GM23338 (cell line): ENCODE measurements around the gene TESK2. TPM values are rescaled to one million over a fixed set of nuclear protein-coding genes. Genes with fewer than 3 reads are reported as not detected.

Source experiments
- ATAC-seq: fragments of 200-7000 bp; cut with Tn5 transposase; 3 replicates; pipeline ENCODE4 v1.9.1; 2020
- DNase-seq: peaks from one replicate; pipeline ENCODE4 v3.0.0-alpha.2; 2015; ENCODE audit warnings: low spot score
- H2AFZ ChIP-seq: fragments of 200-600 bp; sonication (generic); 2 replicates; pipeline ENCODE4 v1.8.0; 2016; ENCODE audit warnings: antibody characterized with exemption, mild to moderate bottlenecking, moderate library complexity
- H3F3A ChIP-seq: fragments of 200-600 bp; sonication (generic); replicated peaks from 2 replicates; pipeline ENCODE4 v1.8.0; 2017; ENCODE audit warnings: antibody characterized with exemption, mixed run types, low read depth
- H3K27ac ChIP-seq: fragments of 200-600 bp; sonication (generic); 2 replicates; pipeline ENCODE4 v1.6.1; 2016; ENCODE audit warnings: low read depth
- H3K27me3 ChIP-seq: fragments of 200-600 bp; sonication (generic); 2 replicates; pipeline ENCODE4 v1.8.0; 2016; ENCODE audit warnings: mild to moderate bottlenecking, mixed run types, moderate library complexity; ENCODE audit not compliant: insufficient read depth
- H3K36me3 ChIP-seq: fragments of 200-600 bp; sonication (generic); 2 replicates; pipeline ENCODE4 v1.8.0; 2016; ENCODE audit warnings: mild to moderate bottlenecking; ENCODE audit not compliant: insufficient read depth
- H3K4me1 ChIP-seq: fragments of 200-600 bp; sonication (generic); 2 replicates; pipeline ENCODE4 v1.8.0; 2016; ENCODE audit warnings: mild to moderate bottlenecking, moderate library complexity; ENCODE audit not compliant: insufficient read depth
- H3K4me2 ChIP-seq: fragments of 200-600 bp; sonication (generic); 2 replicates; pipeline ENCODE4 v1.7.1; 2017; ENCODE audit warnings: mixed run types
- H3K4me3 ChIP-seq: fragments of 200-600 bp; sonication (generic); 2 replicates; pipeline ENCODE4 v1.6.1; 2016; ENCODE audit warnings: mixed run types
- H3K79me2 ChIP-seq: fragments of 200-600 bp; sonication (generic); replicated peaks from 2 replicates; pipeline ENCODE4 v1.8.0; 2017; ENCODE audit warnings: mild to moderate bottlenecking; ENCODE audit not compliant: insufficient read depth
- H3K9me2 ChIP-seq: fragments of 200-600 bp; sonication (generic); 2 replicates; pipeline ENCODE4 v1.8.0; 2017; ENCODE audit not compliant: insufficient read depth
- H4K20me1 ChIP-seq: fragments of 200-600 bp; sonication (generic); replicated peaks from 2 replicates; pipeline ENCODE4 v1.8.0; 2017; ENCODE audit warnings: mild to moderate bottlenecking; ENCODE audit not compliant: insufficient read depth
- H3K27ac Mint-ChIP-seq: 2 replicates; pipeline ENCODE4 v1.8.0; 2020; ENCODE audit warnings: inconsistent platforms, mild to moderate bottlenecking, moderate library complexity, mixed read lengths
- H3K27me3 Mint-ChIP-seq: 3 replicates; pipeline ENCODE4 v1.8.0; 2022; ENCODE audit warnings: low read depth, mild to moderate bottlenecking, moderate library complexity, mixed read lengths, inconsistent platforms; ENCODE audit not compliant: insufficient read depth, poor library complexity
- H3K36me3 Mint-ChIP-seq: 3 replicates; pipeline ENCODE4 v1.8.0; 2021; ENCODE audit warnings: low read depth, mild to moderate bottlenecking, inconsistent platforms, moderate library complexity, mixed read lengths
- H3K4me1 Mint-ChIP-seq: 3 replicates; pipeline ENCODE4 v1.8.0; 2020; ENCODE audit warnings: mild to moderate bottlenecking, inconsistent platforms, mixed read lengths
- H3K4me3 Mint-ChIP-seq: 3 replicates; pipeline ENCODE4 v1.8.0; 2021; ENCODE audit warnings: moderate library complexity, mild to moderate bottlenecking, inconsistent platforms, mixed read lengths
- H3K9me3 Mint-ChIP-seq: 3 replicates; pipeline ENCODE4 v1.8.0; 2020; ENCODE audit warnings: moderate library complexity, mild to moderate bottlenecking, inconsistent platforms, mixed read lengths
- EZH2phosphoT487 ChIP-seq: fragments of 200-600 bp; sonication (generic); IDR thresholded peaks from one replicate; pipeline ENCODE4 v1.8.1; 2018; ENCODE audit warnings: antibody characterized with exemption; ENCODE audit not compliant: unreplicated experiment
- STAT1 ChIP-seq: IDR thresholded peaks from one replicate; pipeline ENCODE4 v1.6.1; 2016; ENCODE audit warnings: antibody characterized with exemption; ENCODE audit not compliant: unreplicated experiment
- ZNF114 ChIP-seq: fragments of 250-450 bp; sonication (Bioruptor Pico); IDR thresholded peaks from 2 replicates; pipeline ENCODE4 v1.5.0; 2020; ENCODE audit warnings: mild to moderate bottlenecking, moderate library complexity
- ZNF462 ChIP-seq: fragments of 250-450 bp; sonication (Bioruptor Pico); IDR thresholded peaks from 2 replicates; pipeline ENCODE4 v1.5.0; 2020; ENCODE audit warnings: mild to moderate bottlenecking, moderate library complexity
- polyA plus RNA-seq: library from polyadenylated mRNA; unstranded; fragments of >200 nt; fragmentation: Nextera tagmentation; extraction: Ambion mirVana; gene quantifications from 2 replicates; pipeline ENCODE4 v1.2.1, GENCODE V29; 2016
- total RNA-seq: library from RNA; depleted of rRNA; stranded (reverse); fragments of >200 nt; shearing (Covaris generic); gene quantifications from 2 replicates; pipeline ENCODE4 v1.2.3, GENCODE V29; 2014
- TF ChIP-seq, protein P1 (sequence below): IDR thresholded peaks from 2 replicates; pipeline ENCODE4 v1.6.1; 2016; ENCODE audit warnings: antibody characterized with exemption

TESK2 gene
- total and polyA plus RNA-seq, 2 experiments from 2014 or later = 5.2 to 14.0 TPM

DNA sequence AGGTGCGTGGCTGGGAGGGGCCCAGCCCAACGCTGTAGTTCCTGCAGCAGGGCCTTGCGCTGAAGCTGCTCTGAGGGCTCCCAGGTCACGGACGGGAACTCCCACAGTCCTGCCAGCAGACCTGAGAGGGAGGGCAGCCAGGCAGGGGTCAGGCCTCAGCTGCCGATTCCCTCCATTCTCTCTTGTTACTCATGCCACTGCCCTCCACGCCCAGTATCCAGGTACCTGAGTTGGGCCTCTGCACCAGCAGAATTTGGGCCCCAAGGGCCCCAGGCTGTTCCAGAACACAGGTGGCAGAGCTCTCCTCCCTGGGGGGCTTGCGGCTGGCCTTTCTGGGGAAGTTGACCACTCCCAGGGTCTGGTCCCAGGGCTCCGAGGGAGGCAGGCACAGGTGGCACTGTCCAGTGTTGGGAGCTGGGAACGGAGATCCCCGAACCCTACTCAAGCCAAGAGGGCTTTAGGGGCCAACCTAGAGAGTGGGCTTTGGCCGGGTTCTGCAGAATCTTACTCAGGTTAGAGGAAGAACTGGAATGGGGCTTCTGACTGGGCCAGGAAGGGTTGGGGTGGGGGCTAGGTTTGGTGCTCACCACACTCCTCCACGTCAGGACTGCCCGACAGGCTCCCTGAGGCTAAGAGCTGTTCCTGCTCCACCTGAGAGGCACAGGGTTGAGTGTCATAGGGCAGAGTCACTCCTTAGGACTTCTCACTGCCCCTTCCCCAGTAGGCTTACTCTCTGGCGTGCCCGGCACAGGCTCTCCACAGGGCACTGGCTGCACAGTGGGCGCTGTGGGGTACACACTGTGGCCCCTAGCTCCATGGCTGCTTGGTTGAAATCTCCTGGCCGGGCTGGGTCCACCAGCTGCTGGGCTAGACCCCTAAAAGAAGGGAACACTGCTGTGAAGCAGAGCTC, 159.3 kb downstream of the TESK2 start:
- Histone ChIP-seq H4K20me1 (peaks cover 9% of the 10 kb centered on the region; the same call in 1 of the 2 replicates), H3K36me3 (peaks cover 3% of the 10 kb centered on the region; the same call in 1 of the 2 replicates), H3K4me2 (no peak overlapping the region), H3K27ac (no peak overlapping the region), H3K4me3 (no peak overlapping the region), H3K27me3 (no peaks in the 10 kb centered on the region), H3F3A (peaks cover 8% of the 10 kb centered on the region; the same call in 1 of the 2 replicates), H3K4me1 (peaks cover 21% of the 10 kb centered on the region), H2AFZ (no peak overlapping the region), H3K9me2 (no peaks in the 10 kb centered on the region), H3K79me2 (peaks cover 17% of the 10 kb centered on the region)
- no peak for ATAC-seq
- Mint-ChIP-seq H3K9me3 (no peaks in the 10 kb centered on the region; the same call in 2 of the 3 replicates), H3K27ac (no peak overlapping the region), H3K36me3 (peaks cover 55% of the 10 kb centered on the region), H3K4me3 (no peak overlapping the region), H3K27me3 (peaks cover 8% of the 10 kb centered on the region), H3K4me1 (peaks cover 46% of the 10 kb centered on the region)
- TF ChIP-seq, protein P1, sequence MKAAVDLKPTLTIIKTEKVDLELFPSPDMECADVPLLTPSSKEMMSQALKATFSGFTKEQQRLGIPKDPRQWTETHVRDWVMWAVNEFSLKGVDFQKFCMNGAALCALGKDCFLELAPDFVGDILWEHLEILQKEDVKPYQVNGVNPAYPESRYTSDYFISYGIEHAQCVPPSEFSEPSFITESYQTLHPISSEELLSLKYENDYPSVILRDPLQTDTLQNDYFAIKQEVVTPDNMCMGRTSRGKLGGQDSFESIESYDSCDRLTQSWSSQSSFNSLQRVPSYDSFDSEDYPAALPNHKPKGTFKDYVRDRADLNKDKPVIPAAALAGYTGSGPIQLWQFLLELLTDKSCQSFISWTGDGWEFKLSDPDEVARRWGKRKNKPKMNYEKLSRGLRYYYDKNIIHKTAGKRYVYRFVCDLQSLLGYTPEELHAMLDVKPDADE = no peak
- TF ChIP-seq ZNF462 (CRISPR knock-in tag) (no peak), EZH2phosphoT487 (no peak), STAT1 (no peak), ZNF114 (CRISPR knock-in tag) (no peak)
- no peak for DNase-seq
